Astrocyte of the hippocampus (primary cell): ENCODE data around the gene ALDH3A2.

Experiments
- DNase-seq: peaks from one replicate; pipeline ENCODE4 v3.0.0; 2011; ENCODE audit warnings: low read depth, low spot score

ALDH3A2 gene

DNA sequence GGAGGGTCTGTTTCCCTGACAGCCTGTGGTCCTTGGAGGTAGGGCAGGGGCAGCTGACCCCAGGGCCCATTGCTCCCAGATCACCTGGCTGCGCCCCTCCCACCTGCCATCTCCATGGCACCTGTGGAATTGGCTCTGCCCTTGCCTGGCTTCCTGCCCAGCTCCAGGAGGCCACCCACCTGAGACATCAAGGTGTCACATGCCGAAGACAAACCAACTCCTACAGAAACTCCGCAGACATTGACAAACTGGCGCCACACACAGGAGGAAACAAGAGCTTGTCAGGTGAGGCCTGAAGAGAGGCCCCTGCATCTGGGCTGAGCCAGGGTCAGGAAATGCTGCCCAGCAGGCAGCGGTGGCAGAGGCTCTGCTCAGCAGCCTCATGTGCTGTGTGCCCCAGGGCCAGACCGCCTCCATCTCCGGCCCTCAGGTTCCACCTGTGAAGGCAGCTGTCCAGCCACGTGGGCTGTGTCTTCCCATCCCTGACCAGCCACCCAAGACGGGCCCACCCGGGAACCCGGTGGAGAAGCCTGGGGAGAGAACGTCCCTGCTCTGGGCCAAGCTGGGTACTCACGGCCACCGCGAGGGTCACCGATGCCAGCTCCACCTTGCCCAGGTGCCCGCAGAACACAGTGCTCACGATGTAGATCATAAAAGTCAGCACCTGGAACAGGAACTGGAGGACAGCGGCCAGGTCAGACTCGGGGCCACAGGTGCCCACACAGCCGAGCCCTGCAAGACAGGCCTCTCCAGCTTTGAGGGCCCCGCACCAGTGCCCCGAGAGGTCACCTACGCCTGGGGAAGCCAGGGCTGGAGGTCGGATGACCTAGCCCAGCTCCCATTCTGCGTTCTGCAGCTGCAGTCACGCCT lies 66.2 kb downstream of the ALDH3A2 start:
- no peak for DNase-seq

DNA sequence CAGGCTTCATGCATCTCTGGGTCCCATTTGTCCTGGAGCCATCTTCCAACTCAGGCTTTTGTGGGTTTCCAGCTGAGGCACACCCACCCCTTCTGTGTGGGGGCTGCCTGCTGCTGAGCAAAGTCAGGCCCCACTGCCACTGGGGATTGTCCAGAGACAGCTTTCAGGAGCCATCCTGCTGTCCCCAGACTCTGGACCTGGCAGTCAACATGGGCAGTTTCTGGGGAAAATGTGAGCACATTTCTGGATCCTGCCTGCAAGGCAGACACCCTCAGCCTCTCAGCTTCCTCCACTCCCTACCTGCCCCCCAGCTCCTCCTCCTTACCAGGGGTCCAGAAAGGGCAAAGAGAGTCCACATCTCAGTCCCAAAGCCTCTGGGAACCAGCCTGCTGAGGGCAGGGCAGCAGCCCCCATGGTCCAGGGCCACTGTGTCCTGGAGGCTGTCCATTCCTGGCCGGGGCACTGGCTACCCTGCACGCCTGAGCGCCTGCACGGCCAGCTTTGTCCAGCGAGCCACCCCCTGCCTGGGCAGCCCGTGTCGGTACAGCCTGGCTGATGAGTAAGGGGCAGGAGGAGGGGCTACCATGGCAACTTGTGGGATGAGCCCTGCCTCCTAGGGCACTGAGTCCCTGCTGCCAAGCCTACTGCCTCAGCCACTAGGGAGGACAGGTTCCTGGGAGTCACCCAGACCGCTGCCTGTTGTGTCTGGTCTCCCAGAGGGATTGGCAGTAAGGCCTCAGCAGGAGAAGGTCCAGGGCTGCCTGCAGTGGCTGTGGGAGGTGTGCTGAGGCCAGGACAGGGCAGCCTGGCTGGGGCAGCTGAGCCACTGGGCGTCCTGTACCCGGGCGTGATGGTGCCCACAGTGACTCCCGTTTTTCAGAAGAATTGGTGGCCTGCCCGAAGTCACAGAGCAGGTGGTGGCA lies 67.8 kb downstream of the ALDH3A2 start, which contains the start of gene SLC47A2:
Gene SLC47A2 (minus strand): TSS at position 477 of the 923 bp plus-strand sequence. CDS start 29 bp downstream, at position 448.
- peak; percentile 67 for DNase-seq

DNA sequence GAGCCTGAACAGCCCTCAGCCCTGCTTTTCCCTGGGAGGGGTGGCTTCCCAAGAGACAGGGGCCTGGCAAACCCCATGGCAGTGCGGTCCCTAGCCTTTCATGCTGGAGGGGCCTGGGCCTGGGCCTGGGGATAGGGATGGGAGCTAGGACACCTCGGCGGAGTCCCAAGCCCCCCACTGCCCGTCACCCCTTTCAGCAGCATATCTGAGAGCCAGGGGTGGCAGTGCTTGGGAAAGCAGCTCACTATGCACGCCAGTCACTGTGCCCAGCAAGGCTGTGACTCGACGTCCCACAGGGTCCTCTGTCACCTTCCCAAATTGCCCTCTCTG lies 68.4 kb downstream of the ALDH3A2 start:
- no peak for DNase-seq

DNA sequence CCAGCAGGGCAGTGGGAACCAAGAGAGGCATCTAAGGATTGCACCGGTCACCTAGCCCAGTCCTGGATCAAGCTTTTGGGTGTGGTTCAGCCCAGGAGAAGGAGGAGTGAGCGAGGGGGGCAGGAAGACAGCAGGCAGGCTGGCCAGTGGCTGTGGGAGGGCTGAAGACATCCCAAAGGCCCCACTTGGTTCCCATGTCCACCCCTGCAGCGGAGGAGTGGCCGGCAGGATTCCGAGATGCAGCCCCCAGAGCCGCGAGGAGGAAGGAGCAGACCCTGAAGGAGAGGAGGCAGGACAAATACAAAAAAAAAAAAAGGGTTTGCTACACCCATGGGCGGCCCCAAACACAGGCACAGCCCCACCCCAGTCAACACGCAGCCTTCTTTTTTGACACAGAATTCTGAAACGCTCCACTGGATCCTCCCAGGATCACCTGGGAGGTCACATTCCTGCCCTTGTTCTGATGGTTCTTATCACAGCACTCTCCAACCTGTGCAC lies 68.9 kb downstream of the ALDH3A2 start:
- DNase-seq: no peak

DNA sequence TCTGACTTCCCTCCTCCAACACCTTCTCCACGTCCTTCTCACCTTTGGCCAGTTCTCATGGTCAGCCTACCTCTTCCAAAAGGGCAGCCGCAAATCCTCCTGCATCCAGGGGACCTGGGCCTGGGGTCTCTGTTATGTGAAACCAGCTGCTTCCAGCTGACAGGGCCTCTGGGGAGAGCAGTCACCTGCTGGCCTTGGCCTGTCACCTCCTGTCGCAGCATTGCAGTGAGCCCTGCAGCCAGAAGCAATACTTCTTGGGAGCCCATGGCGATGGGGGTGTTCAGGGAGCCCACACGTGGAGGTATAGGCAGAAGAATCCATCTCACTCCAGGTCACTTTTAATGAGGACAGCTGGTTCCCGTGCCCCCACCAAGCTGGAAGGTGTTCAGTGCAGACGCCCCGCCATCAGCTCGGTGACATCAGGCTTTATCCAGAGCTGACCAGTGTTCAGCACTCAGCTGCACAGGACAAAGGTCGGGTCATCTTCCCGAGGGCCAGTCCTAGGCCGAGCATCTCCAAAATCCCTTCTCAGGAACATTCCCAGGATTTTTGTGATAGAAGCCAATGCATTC lies 69.6 kb downstream of the ALDH3A2 start:
- no peak for DNase-seq

DNA sequence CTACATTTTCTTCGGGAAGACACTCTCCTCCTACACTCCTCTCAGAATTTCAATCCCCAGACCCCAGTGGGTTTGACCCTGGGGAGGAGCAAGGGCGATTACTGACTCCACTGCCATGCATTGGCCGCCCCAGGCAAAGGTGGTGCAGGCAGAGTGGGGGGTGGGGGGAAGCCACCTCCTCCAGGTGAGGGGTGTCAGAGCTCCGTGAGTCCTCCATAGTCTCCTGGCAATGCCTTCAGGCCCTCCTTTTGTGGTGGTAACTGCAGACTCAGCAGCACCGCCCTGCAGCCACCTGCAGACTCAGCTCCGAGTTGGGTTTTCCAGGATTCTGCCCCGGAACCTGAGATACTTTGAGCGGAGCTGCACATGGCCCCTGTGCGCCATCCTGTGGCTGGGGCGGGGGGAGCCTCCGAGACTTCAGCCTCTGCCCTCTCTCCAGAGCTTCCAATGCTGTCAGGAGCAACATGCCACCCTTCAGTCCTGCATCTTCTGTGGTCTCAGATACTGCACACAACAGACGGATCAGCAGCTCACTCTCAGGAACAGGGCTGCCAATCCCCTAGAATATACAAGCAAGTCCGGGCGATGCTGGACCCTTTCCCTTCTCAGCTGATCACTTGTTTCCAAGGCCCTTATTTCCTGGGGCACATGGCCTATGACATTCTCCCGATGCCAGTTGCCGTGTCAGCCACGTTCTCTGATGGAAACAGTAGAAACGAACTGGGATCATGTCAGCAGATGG lies 70.2 kb downstream of the ALDH3A2 start:
- DNase-seq: no peak

DNA sequence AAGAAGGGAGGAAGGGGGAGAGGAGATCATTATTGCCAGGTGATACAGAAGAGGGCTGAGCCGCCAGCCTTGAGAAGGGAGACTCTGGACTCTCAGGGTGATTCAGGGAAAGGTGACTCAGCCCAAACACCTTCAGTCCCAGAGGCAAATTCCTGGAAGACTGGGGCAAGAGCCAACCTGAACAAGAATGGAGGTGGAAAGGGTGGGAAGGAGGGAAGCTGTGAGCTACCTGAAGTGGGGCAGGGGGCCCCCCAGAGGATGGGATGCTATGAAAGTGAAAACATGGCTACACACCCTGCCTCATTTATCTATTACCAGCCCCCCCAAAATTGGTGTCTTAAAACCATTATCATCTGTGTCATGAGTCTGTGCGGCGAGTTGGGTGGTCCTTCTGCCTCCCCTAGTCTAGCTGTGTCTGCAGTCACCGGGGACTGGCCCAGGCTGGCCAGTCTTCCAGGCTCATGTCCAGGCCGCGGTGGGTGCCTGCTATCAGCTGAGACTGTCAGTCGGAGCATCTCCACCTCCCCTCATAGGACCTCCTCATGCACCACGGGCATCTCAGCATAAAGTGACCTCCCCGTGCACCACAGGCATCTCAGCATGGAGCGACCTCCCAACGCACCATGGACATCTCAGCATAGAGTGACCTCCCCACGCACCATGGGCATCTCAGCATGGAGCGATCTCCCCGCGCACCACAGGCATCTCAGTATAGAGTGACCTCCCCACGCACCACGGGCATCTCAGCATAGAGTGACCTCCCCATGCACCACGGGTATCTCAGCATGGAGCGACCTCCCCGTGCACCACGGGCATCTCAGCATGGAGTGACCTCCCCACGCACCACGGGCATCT lies 71.0 kb downstream of the ALDH3A2 start:
- no peak for DNase-seq

DNA sequence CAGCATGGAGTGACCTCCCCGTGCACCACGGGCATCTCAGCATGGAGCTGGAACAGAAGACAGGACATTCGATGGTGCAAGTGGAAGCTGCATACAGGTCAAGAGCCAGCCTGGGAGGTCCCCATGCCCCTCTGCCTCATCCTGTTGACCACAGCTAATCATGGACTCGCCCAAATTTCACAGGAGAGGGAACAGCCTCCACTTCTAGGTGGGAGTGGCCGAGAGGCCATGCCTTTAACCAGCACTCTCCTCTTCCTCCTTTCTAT lies 71.6 kb downstream of the ALDH3A2 start:
- no peak for DNase-seq

DNA sequence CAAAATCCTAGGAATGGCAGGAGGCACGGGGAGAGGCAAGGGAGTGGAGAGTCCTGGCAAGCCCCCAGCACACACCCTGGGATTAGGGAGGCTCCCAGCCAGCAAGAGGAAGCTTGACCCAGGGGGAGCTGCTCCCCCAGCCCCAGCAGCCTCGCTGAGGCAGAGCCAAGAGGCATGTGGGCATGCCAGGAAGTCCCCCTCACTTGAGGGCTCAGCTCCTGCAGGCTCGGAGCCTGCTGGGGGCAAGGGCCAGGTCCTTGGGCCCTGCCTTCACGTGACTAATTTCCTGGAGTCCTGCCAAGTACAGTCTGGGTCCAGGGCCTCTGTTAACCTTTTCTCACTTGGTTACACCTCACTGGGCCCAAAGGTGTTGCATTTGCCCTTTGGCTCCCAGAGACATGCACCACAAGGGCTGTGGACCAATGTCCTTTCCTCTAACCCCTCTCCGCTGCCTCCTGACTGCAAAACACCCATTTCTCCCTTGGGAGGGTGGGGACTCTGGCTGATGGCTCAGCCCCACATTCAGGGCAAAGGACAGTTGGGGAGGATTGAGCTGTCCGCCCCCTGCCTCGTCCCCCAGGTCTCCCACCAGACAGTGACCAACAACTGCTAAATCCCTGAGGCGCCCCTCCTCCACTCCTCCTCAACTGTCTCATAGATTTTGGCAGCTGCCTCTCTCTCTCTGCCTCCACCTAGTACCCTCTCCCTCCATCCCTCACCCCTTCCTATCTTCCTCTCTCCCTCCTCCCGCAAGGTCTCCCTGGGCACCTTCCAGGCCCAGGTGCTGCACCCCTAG lies 72.3 kb downstream of the ALDH3A2 start:
- DNase-seq: no peak

DNA sequence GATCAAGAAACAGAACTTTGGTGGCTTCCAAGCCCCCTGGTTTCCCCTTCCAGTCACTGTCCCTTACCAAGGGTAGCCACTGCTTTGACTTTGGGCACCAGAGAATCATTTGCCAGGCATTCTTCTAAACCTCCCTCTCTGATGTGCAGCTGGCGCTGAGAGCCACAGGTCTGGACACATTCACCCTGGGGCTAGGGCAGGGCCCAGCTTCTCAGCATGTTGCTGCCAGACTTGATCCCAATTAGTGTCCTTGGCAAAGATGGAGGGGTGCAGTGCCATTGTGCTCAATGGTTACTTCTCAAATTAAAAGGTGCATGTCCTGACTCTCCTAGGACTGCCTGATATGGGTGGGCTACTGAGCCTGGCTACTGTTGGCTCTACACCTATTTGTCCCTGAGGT lies 75.4 kb downstream of the ALDH3A2 start:
- no peak for DNase-seq

DNA sequence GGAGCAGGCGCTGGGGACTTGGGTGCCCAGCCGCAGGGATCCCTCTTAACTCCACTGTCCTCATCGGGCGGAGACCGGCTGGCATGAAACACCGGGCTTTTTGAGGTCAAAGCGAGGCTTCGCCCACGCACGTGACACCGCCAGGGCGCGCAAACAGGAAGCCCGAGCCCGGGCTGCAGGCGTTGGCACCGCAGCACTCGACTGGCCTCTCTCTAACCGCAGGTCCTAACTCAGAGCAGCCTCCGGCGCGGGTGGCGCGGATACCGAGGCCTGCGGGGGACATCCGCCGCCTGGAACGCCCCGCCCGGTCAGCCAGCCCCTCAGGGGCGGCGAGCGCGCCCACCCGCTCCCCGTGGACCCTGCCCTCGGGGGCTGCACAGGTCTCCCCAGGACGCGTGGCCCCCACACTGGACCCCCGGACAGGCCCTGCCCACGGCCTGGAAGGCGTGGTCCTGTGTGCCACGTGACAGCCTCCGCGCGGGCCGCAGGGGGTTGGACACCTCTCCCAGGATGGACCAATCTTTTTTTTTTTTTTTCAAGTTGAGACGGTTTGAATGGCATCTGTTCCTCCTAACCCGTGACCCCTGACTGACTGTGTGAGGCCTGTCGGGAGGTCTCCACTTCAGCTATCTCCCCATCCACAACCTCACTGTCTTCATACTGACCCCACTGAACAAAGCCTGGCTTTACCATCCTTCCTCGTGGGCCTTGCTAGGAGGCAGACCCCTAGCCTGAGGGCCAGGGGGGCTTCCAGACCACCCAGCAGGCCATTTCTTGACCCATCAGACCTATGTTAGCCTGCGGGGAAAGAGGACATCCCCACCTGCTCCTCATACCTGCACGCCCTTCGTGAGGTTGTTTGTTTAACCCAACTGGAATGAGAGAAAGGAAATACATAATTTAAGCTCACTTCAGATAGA lies 76.2 kb downstream of the ALDH3A2 start:
- DNase-seq: no peak

DNA sequence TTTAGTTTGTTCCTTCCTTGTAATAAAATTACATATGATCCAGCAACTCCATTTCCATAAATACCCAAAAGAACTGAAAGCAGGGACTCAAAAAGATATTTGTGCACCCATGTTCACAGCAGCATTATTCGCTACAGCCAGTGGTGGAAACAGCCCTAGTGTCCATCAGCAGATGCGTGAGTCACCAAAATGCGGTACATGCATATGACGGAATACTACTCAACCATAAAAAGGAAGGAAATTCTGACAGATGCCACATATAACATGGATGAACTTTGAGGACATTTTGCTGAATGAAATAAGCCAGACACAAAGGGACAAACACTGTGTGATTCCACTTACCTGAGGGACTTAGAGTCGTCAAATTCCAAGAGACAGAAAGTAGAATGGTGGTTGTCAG lies 76.9 kb downstream of the ALDH3A2 start:
- DNase-seq: no peak

DNA sequence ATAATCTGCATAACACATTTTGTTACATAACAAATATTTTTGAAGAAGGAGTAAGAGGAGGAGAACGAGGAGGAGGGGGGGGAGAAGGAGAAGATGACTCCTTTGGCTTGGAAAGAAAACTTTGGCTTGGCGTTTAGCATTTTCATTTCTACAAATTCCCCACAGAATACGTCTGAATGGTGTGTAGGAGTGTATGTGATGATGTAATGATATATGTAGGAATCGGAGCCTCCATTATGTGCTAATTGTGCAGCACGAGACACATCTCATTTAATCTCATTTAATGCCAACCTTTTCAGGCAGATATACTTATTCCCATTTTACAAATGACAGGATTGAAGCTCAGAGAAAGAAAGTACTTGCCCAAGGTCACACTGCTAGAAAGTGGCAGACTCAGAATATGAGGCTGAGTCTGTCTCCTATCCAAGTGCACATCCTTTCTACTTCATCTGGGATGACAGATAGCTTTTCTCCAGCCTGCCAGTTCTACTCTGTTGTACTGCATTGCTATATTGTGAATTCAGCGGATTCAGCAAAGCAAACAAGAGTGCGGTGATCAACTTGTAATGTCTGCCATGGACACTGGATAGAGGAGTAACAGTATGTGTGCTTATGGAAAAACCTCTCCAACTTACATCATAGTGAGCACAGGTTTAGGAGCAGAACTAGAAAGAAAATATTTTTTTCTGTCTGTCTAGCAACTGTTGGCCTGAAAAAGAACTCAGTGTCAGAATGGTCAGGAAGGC lies 78.3 kb downstream of the ALDH3A2 start:
- no peak for DNase-seq
